ENCODE results near the gene PSMD8. TPM values are rescaled to one million over a fixed set of nuclear protein-coding genes. Genes with fewer than 3 reads are reported as not detected.

PSMD8 gene
- total RNA-seq, 1 donor from 2014 or later: 147 TPM

Other genes with a start within 250 kb of the PSMD8 start
- 2.2 TPM for gene DPF1, start 150.3 kb upstream of the PSMD8 start, total RNA-seq (ENCODE audit: insufficient read depth, low replicate concordance)
- gene PPP1R14A, start 118.2 kb upstream of the PSMD8 start, total RNA-seq (ENCODE audit: insufficient read depth, low replicate concordance): 43.1 TPM
- gene SPINT2, start 110.0 kb upstream of the PSMD8 start, total RNA-seq (ENCODE audit: insufficient read depth, low replicate concordance): 113 TPM
- 8.7 TPM for gene C19orf33, start 70.3 kb upstream of the PSMD8 start, total RNA-seq (ENCODE audit: insufficient read depth, low replicate concordance)
- 35.4 TPM for gene YIF1B, start 58.6 kb upstream of the PSMD8 start, total RNA-seq (ENCODE audit: insufficient read depth, low replicate concordance)
- gene KCNK6, start 54.7 kb upstream of the PSMD8 start, total RNA-seq (ENCODE audit: insufficient read depth, low replicate concordance): 12.3 TPM
- gene CATSPERG, start 38.7 kb upstream of the PSMD8 start, total RNA-seq (ENCODE audit: insufficient read depth, low replicate concordance): 3.4 TPM
- gene GGN, start 13.5 kb downstream of the PSMD8 start, total RNA-seq (ENCODE audit: insufficient read depth, low replicate concordance): not detected
- gene SPRED3, start 14.1 kb downstream of the PSMD8 start, total RNA-seq (ENCODE audit: insufficient read depth, low replicate concordance): not detected
- gene FAM98C, start 28.5 kb downstream of the PSMD8 start, total RNA-seq (ENCODE audit: insufficient read depth, low replicate concordance): 6.7 TPM
- 0.96 TPM for gene RASGRP4, start 51.6 kb downstream of the PSMD8 start, total RNA-seq (ENCODE audit: insufficient read depth, low replicate concordance)
- 1.4 TPM for gene RYR1, start 59.1 kb downstream of the PSMD8 start, total RNA-seq (ENCODE audit: insufficient read depth, low replicate concordance)
- gene MAP4K1, start 243.4 kb downstream of the PSMD8 start, total RNA-seq (ENCODE audit: insufficient read depth, low replicate concordance): 0.96 TPM
- 56.1 TPM for gene EIF3K, start 244.6 kb downstream of the PSMD8 start, total RNA-seq (ENCODE audit: insufficient read depth, low replicate concordance)

All from umbilical cord (tissue), 1 donor.